ENCODE results near the gene ERLEC1.
"Not testable (repeated sequence)": the region's sequence is repeated elsewhere in the genome, so short reads cannot be mapped to it uniquely, and the experiment has no call there.

The ERLEC1 gene

DNA sequence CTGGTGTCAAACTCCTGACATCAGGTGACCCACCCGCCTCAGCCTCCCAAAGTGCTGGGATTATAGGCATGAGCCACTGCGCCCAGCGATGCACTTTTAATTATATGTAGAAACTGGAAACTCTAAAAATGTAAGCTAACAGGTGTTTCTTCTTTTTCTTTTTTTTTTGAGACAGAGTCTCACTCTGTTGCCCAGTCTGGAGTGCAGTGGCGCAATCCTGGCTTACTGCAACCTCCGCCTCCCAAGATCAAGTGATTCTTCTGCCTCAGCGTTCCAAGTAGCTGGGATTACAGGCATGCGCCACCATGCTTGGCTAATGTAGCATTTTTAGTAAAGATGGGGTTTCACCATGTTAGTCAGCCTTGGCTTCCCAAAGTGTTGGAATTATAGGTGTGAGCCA, 54.8 kb downstream of the ERLEC1 start:
- not testable (repeated sequence) for DNase-seq

DNA sequence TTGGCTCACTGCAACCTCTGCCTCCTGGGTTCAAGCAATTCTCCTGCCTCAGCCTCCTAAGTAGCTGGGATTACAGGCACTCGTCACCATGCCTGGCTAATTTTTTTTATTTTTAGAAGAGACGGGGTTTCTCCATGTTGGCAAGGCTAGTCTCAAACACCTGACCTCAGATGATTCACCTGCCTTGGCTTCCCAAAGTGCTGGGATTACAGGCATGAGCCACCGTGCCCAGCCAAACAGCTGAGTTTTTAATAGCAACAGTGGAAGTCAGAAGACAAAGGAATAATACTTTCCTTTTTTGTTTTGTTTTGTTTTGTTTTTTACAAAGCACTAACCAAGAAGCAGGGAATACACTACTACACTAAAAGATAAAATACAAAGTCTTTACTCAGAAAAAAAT, 56.0 kb downstream of the ERLEC1 start:
- no peak for DNase-seq

DNA sequence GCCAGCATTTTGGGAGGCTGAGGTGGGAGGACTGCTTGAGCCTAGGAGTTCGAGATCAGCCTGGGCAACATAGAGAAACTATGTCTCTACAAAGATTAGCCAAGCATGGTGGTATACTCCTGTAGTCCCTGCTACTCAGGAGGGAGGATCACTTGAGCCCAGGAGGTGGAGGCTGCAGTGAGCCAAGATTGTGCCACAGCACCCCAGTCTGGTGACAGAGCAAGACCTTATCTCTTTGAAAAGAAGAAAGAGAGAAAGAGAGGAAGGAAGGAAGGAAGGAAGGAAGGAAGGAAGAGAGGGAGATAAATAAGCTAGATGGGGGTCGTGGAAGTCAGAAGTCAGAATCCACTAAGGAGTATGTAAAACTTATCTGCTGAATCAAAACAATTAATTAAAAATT, 56.8 kb downstream of the ERLEC1 start:
- no peak for DNase-seq

DNA sequence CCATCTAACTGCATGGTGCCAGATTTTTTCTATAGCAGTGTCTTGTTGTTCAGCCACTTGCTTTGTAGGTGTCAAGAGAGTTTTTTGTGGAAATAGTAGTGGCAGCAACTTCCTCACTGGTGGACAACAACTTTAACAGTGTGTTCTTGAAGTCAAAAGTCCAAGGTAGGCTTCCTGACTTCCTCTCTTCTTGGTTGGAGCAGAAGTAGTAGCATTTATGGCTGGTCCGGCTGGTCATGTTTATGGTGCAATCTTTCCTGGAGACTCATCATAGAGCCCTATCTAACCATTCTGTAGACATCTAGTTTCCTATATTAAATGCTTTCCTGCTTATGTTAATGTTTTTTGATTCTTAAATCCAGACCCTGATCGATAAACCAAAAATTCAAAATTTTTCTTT, 61.2 kb downstream of the ERLEC1 start:
- no peak for DNase-seq

DNA sequence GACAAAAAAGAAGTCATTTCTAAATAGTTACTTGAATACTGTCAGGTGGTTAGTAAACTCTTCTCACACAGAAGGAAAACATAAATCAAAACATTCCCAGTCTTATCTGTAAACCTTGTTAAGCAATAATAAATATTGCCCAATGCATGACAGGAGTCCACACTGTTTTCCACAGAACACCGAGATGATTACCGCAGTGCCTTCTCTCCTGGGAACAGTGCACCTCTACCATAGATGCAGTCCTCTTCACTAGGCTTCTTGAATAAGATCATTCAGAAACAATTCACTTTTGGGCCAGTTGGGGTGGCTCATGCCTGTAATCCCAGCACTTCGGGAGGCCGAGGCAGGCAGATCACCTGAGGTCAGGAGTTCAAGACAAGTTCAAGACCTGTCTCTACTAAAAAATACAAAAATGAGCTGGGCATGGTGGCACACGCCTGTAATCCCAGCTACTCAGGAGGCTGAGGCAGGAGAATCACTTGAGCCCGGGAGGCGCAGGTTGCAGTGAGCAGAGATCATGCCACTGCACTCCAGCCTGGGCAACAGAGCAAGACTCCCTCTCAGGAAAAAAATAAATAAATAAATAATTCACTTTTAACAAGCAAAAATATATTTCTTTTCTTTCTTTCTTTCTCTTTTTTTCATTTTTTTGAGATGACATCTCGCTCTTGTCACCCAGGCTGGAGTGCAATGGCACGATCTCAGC, 64.4 kb downstream of the ERLEC1 start:
- DNase-seq, result not testable (repeated sequence)

DNA sequence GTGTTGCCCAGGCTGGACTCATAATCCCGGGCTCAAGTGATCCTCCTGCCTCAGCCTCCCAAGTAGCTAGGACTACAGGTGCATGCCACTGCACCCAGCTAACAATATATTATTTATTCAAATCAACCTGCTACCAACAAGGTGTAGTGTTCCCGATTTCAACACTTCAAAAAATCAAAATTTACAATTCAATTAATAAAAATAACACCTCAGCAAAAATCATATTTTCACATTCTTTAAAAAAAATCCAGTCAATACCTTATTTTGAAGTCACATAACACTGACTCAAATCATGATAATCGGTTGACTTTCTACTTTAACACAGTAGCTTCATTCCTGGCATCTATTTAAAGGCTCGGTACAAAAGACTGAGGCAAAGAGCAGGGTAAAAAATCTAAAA, 65.7 kb downstream of the ERLEC1 start:
- no peak for DNase-seq

DNA sequence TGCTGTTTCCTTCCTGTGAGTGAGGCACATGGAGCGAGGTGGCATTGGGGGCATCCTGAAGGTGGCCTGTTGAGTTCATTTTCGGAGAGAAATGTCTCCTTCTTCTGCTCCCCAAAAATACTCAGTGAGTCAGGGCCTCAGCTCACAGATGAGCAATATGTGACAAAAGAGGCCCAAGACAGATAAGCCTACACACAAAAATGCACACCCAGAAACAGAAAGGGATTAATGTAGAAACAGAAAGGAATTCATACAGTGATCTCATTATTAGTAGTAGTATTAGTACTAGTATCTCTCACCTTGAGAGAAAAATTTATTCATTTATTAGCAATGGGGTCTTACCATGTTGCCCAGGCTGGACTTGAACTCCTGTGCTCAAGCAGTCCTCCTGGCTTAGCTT, 67.8 kb downstream of the ERLEC1 start:
- no peak for DNase-seq

DNA sequence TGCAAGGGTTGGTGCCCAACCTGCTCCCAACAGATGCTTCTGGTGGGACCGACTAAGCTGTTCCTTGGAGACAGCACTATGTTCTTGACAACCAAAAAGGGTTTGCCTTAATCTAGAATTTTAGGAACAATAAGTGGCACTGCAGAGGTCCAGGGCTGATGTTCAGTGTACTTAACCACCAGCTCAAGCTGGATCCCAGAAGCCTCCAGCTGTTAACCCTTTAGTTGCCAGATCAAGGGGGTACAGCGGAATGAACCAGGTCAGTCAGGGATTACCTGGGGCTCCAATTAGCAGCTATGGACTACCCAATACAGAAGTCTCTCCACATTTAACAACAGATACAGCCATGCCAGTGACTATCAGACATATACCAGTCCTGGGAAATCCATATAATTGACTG, 69.4 kb downstream of the ERLEC1 start:
- no peak for DNase-seq

DNA sequence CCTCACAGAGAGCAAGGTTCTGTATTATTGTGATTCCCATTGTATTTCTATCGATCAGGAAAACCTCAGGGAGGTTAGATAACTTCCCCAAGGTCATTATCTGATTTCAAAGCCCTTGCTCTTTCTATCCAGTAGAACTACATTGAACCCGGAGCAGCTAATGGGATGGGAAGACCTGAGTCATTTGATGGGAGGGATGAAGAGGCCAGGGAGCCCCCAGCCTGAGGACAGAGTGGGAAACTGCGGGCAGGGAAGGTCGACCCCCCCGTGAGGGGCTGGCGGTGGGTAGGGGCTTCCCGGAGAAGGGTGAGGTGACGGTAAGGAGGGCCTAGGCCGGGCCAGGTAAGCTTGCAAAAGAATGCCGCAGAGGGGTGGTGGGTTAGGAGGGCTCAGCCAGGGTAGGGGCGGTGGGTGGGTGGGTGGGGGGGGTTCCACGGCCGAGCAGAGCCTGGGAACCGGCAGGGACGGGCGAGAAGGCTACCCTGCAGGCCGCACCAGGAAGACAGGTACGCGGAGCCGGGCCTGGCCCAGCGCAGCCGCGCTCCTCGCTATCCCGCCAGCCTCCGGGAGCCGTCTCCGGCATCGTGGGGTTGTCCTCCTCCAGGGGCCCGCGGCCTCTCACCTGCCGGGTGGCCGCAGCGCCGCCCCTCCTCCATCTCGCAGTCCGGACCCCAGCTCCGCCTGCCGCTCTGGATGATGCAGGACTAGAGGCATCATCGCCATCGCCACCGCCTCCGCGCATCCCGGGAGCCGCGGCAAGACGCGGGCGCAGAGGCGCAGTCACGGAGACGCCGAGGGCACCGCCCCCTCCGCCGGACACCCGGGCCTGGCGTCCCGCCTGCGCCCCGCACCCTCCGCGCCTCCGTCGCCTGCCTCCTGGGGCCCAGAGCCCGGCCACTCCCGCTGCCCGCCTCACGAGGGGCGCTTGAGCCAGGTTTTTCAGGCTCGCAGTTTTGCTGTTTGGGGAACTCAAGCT, 72.7 kb downstream of the ERLEC1 start, which contains the start of gene GPR75:
Gene GPR75, minus strand, starts transcription at position 762 of the 976 bp plus-strand sequence. CDS start 5,211 bp downstream, outside the sequence.
- DNase-seq, result no peak

DNA sequence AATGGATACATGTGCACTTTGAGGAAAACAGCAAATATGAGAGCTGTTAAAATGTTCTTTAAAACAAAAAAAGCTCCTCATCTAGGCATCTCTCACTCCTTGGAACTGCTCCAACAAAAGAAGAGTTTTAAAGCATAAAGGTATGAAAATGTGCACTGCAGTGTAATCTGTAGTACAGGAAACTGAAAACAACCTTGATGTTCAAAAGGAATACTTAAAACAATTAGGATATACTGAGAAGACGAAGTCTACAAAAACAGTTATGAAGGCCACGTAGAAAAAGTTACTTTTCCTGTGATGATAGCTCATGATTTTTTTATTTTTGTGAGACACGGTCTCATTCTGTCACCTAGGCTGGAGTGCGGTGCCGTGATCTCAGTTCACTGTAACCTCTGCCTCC, 75.0 kb downstream of the ERLEC1 start:
- no peak for DNase-seq

DNA sequence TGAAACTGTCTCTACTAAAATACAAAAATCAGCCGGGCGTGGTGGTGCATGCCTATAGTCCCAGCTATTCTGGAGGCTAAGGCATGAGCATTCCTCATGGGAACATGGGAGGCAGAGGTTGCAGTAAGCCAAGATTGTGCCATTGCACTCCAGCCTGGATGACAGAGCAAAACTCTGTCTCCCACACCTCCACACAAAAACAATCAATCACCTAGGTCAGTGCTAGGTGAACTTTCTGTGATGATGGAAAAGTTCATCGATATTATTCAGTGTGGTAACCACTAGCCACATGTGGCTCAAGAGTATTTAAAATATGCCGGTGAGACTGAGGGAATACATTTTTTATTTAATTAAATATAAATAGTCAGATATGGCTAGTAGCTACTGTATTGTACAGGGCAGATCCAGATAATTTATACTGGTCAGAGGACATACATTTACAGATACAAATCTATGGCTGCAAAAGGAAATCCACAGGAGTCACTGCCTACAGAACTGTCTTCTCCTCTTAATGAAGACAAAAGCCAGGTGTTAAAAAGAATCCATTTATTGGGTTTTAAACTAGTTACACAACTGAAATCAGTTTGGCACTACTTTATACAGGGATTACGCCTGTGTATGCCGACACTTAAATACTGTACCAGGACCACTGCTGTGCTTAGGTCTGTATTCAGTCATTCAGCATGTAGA, 76.8 kb downstream of the ERLEC1 start:
- DNase-seq, result no peak

DNA sequence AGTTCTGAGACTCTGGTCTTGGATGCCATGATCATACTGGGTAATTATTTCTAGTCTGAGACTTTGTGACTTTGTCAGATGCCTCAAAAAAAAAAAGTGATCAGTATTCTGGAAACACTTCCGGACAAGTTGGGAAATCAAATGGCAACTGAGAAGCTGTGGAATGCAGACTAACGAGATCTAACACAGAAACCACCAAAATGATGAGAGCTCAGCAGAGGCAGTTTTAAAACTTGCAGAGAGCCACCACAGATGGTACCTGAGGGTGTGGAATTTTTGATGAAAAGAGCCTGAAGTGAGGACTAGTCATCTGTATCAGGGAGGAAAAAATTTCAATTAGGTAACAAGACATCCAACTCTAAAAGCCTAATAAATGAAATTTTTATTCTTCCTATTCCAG, 78.4 kb downstream of the ERLEC1 start:
- DNase-seq, result no peak

DNA sequence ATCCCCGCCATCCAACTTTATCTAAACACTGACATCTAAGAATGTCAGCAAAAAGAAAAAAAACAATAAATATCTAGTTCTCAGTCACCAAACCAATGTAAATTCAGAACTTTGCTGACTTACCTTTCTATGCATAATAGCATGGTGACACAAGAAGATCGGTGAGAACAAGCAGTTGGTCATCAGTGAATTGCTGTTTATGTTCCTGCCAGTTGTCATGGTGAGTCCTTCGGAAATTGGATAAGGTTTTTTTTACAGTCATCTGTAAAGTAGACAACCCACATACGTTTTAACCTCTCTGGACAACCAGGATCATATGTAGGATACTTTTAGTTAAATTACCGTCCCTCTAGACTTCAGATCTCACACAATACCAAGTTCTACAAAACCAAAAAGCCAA, 79.1 kb downstream of the ERLEC1 start:
- no peak for DNase-seq

DNA sequence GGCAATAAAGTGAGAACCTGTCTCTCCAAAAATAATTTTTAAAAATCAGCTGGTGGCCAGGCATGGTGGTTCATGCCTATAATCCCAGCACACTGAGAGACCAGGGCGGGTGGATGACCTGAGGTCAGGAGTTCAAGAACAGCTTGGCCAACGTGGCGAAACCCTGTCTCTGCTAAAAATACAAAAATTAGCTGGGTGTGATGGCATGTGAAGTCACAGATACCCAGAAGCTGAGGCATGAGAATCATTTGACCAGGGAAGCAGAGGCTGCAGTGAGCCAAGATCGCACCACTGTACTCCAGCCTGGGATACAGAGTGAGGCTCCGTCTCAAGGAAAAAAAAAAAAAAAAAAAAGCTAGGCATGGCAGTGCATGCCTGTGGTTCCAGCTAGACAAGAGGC, 80.3 kb downstream of the ERLEC1 start:
- no peak for DNase-seq

DNA sequence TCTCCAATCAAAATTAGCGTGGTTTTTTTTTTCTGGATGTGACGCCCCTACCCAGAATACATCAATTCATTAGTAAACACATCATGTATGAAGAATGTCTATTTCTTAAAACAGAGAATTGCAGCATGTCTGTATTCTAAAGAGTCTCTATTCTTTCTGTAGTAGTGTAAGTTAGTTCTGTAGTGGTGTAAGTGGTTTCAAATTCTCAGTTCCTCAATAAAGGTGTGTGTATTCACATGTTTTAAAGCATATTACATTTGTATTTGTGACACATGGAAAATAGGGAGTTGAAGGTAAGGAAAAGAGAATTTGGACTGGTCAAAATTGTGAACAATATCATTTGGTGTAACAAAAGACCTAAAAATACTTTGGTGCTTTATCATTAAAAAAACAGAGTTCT, 80.9 kb downstream of the ERLEC1 start:
- DNase-seq, result no peak
